Heart right ventricle (tissue), 16 donors: ENCODE data around the gene TRIM14. TPM values are rescaled to one million over a fixed set of nuclear protein-coding genes. Genes with fewer than 3 reads are reported as not detected.
A peak's percentile ranks its signal among the peaks of the same experiment; 100 is the strongest.

ENCODE experiments used
- ATAC-seq, 8 donors: fragments of 200-7000 bp; cut with Tn5 transposase; one replicate each; pipeline ENCODE4 v1.9.1; 2020; ENCODE audit warnings: mild to moderate bottlenecking in 8 of 8, moderate library complexity in 8 of 8, moderate number of reproducible peaks in 1 of 8
- DNase-seq, 2 donors: peaks; one replicate each; pipeline ENCODE4 v3.0.0-alpha.2; 2020
- H3K27ac ChIP-seq, 10 donors: fragments of 200-600 bp; sonication (generic) in 2 of 10; one replicate each; pipeline versions ENCODE4 v1.5.0 to v1.8.0; 2020 to 2022; ENCODE audit warnings: mild to moderate bottlenecking in 3 of 10
- H3K27me3 ChIP-seq, 7 donors: fragments of 200-600 bp; one replicate each; pipeline ENCODE4 v1.8.0; 2021 to 2022; ENCODE audit warnings: mild to moderate bottlenecking in 2 of 7
- H3K36me3 ChIP-seq, 9 donors: fragments of 200-600 bp; sonication (generic) in 1 of 9; one replicate each; pipeline versions ENCODE4 v1.5.0 to v1.8.0; 2020 to 2022; ENCODE audit warnings: mild to moderate bottlenecking in 2 of 9
- H3K4me1 ChIP-seq, 9 donors: fragments of 200-600 bp; sonication (generic) in 1 of 9; one replicate each; pipeline versions ENCODE4 v1.5.0 to v1.8.0; 2020 to 2022; ENCODE audit warnings: mild to moderate bottlenecking in 4 of 9
- H3K4me3 ChIP-seq, 10 donors: fragments of 200-600 bp; sonication (generic) in 2 of 10; one replicate each; pipeline versions ENCODE4 v1.5.0 to v1.8.0; 2020 to 2022; ENCODE audit warnings: mild to moderate bottlenecking in 7 of 10, moderate library complexity in 2 of 10
- H3K9me3 ChIP-seq, 11 donors: fragments of 200-600 bp in 10 of 11; sonication (generic) in 2 of 11; one replicate each; pipeline versions ENCODE4 v1.5.0 to v1.8.0; 2013 to 2022; ENCODE audit warnings: mild to moderate bottlenecking in 2 of 11, control low read depth in 1 of 11, moderate library complexity in 1 of 11
- WGBS, 2 donors: extraction: QIAGEN DNeasy Blood & Tissue Kit; methylation state at CpG; one replicate each; pipeline ENCODE4 v1.1.7; 2013; ENCODE audit warnings: inconsistent platforms in 1 of 2; 5-methylcytosine and 5-hydroxymethylcytosine counted together
- intact Hi-C, 10 donors: fragments of 100-400 bp; cut with DNase I; formaldehyde crosslinking; loops; one replicate each; pipeline versions ENCODE4 v1.11.1 to v1.14.2; 2022
- polyA plus RNA-seq, 2 donors: library from polyadenylated mRNA; stranded (reverse); fragments of 200-250 nt; gene quantifications; one replicate each; pipeline ENCODE4 v1.2.3, GENCODE V29; 2013
- total RNA-seq, 10 donors: library from RNA; stranded (reverse); fragmentation: NEBNext Ultra II Directional in 3 of 10; extraction: Animal tissue kit (Norgen Biotek cat#: 25700) in 3 of 10; gene quantifications; one replicate each; pipeline versions ENCODE4 v1.2.1 to v1.2.4, GENCODE V29; 2021 to 2023
- TF ChIP-seq, protein P1 (sequence below), 9 donors: fragments of 200-600 bp; sonication (generic) in 2 of 9; IDR thresholded peaks; one replicate each; pipeline versions ENCODE4 v1.5.0 to v1.8.0; 2021 to 2022; ENCODE audit warnings: antibody characterized with exemption in 9 of 9, mild to moderate bottlenecking in 5 of 9, moderate library complexity in 1 of 9
- donor health status: Arrhythmogenic right ventricular cardiomyopathy.
- donor health status: ischemic (EF 13 %, LVEDD 7.1; RV severe dilation, severe dysfunction).
- donor health status: healthy with polysubstance abuse.
- donor health status: DM: no; HTN: yes; CAD: no.
- donor health status: DM: no; HTN: no; CAD: no.
- donor health status: ischemic (EF 25% LVEDD 6.9; RV normal size, moderate dysfunction).
- donor health status: ischemic (EF 25% LVEDD 5.7; RV mildly dilated, moderate dysfunction).
- donor health status: healthy.
- donor health status: DM: yes; HTN: yes; CAD: no.
- donor health status: Ischemic cardiomyopathy.
- donor health status: ischemic (EF 35%, LVEDD 5.7; RV mildly dilated, moderate dysfunction).
- donor health status: nonischemic (EF 11% LVEDD 7.7; RV severe dilation, severe dysfunction).
- donor health status: DM: yes; HTN: yes; CAD: no.
- donor health status: PGD.
- donor health status: ischemic (EF 29% LVEDD 5.4; RV normal size, mild dysfunction).
- donor health status: nonischemic (EF 23%, LVEDD 6.1; RV moderate dilation, normal function).

TRIM14 gene
- total and polyA plus RNA-seq, 12 donors, result 0.47 to 11.2 (median 1.6) TPM

DNA sequence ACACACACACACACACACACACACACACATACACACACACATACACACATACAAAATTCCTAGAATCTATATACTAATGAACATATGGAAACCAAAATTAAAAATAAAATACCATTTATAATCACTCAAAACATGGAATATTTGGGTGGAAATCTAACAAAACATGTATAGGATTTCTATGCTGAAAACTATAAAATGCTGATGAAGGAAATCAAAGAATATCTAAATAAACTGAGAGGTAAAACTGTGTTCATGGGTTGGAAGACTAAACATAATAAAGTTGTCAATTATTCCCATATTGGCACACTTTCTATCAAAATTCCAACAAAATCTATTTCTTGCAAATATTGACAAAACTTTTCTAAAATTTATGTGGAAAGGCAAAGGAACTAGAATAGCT is 87.9 kb downstream of the TRIM14 start:
- H3K27me3 ChIP-seq, result no peaks in the 10 kb centered on the region
- no peak for ATAC-seq
- no peak overlapping the region for H3K27ac ChIP-seq
- H3K4me1 ChIP-seq, result peaks cover 0 to 11% (median 6%) of the 10 kb centered on the region in 9 donors
- DNase-seq, result no peak
- no peaks in the 10 kb centered on the region for H3K9me3 ChIP-seq
- TF ChIP-seq, protein P1, sequence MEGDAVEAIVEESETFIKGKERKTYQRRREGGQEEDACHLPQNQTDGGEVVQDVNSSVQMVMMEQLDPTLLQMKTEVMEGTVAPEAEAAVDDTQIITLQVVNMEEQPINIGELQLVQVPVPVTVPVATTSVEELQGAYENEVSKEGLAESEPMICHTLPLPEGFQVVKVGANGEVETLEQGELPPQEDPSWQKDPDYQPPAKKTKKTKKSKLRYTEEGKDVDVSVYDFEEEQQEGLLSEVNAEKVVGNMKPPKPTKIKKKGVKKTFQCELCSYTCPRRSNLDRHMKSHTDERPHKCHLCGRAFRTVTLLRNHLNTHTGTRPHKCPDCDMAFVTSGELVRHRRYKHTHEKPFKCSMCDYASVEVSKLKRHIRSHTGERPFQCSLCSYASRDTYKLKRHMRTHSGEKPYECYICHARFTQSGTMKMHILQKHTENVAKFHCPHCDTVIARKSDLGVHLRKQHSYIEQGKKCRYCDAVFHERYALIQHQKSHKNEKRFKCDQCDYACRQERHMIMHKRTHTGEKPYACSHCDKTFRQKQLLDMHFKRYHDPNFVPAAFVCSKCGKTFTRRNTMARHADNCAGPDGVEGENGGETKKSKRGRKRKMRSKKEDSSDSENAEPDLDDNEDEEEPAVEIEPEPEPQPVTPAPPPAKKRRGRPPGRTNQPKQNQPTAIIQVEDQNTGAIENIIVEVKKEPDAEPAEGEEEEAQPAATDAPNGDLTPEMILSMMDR (IDR thresholded peaks at IDR 0.05), result no peak
- no peaks in the 10 kb centered on the region for H3K36me3 ChIP-seq
- no peak overlapping the region for H3K4me3 ChIP-seq
- intact Hi-C loops, result loop anchor here in 6 of 10 donors (5.0 to 10.0 kb wide), 6 partner anchors 46 to 316 kb away; partner anchors contain the start of genes ANP32B (in 3 of the 6), TBC1D2 (in 1 of the 6) and TRMO (in 1 of the 6)

DNA sequence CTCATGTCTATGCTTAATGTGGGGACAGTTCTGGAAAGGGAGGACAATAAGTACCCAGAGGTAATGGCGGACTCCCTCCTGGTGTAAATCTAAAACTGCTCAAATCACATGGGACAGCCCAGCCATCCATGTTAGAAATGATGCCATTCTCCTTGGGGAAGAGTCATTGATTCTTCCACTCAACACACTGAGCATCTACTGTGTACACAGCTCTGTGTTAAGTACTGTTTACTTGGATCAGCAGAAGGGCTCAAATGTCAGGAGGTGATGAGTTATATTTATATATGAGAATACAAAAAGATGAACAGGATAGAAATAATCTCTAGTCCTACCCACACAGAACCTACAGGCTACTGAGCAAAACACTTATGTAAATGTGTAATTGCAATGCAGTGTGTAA is 94.3 kb downstream of the TRIM14 start:
- Histone ChIP-seq H3K27ac (no peak overlapping the region), H3K36me3 (peaks cover 0 to 8% (median 0%) of the 10 kb centered on the region in 9 donors), H3K9me3 (no peaks in the 10 kb centered on the region), H3K4me3 (no peak overlapping the region), H3K27me3 (no peaks in the 10 kb centered on the region), H3K4me1 (peaks cover 0 to 33% (median 15%) of the 10 kb centered on the region in 9 donors)
- ATAC-seq (no peak), DNase-seq (no peak)
- intact Hi-C loops, result loop anchor here in 1 of 10 donors (10.0 kb wide), 1 partner anchor 90 kb away; the partner anchor contains the start of gene HEMGN
- 96 to 98% methylated on average over 1 of the region's 1 CpG for WGBS, 2 donors
- TF ChIP-seq, protein P1 (IDR thresholded peaks at IDR 0.05), result no peak

DNA sequence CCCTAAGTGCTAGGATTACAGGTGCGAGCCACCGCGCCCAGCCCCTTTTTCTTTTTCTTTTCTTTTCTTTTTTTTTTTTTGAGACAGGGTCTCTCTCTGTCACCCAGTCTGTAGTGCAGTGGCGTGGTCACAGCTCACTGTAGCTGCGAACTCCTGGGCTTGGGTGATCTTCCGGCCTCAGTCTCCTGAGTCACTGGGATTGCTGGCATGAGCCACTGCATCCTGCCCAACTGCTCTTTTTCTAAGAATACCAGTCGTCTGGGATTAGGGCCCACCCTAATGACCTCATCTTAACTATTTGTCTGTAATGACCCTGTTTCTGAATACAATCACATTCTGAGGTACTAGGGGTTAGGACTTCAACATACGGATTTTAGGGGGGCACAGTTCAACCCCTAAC is 96.6 kb downstream of the TRIM14 start:
- TF ChIP-seq, protein P1 (IDR thresholded peaks at IDR 0.05), result no peak
- intact Hi-C loops, result loop anchor here in 1 of 10 donors (10.0 kb wide), 1 partner anchor 88 kb away; the partner anchor contains the start of gene HEMGN
- H3K27me3 ChIP-seq, result no peaks in the 10 kb centered on the region
- H3K4me3 ChIP-seq, result no peak overlapping the region
- DNase-seq (no peak), ATAC-seq (peak in 1 of 8 donors; percentile 16)
- H3K4me1 ChIP-seq, result peaks cover 0 to 45% (median 19%) of the 10 kb centered on the region in 9 donors
- no peaks in the 10 kb centered on the region for H3K9me3 ChIP-seq
- H3K27ac ChIP-seq, result peak overlapping the region in 9 of 10 donors; percentile 36 to 85 (median 70)
- 81 to 84% methylated on average over 8 of the region's 8 CpGs for WGBS, 2 donors
- H3K36me3 ChIP-seq, result peaks cover 0 to 31% (median 8%) of the 10 kb centered on the region in 9 donors

DNA sequence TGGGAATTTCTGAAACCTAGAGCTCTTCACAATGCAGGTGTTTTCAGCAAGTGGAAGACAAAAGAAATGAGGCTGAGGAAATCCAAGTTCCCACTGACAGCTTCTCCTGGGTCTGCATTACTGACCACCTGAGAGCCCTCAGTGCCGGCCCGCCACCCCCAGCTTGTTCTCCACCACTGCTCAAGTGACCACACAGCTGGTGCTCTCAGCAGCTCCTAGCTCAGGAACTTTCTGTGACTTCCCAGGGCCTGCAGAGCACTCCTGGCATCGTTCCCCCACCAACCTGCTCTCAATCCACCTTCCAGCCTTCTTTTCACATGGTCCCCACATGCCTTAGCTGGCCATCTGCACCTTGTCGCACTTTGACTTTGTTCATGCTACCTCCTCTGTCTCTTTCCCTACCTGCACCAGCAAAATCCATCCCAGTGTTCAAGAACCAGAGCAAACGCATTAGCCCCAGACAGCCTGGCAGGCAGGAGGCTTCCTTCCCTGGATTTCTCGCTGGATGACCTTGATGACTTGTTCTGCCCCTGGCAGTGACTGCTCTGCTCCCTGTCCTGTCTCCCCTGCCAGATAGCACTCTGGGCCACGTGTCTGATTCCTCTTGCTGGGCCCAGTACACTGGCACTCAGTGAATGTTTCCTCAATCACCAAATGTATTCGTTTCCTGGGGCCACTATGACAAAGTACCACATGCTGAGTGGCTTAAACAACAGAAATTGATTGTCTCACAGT is 97.5 kb downstream of the TRIM14 start:
- peak; percentile 51 to 64 for DNase-seq
- Histone ChIP-seq H3K4me3 (no peak overlapping the region), H3K9me3 (no peaks in the 10 kb centered on the region), H3K27me3 (no peaks in the 10 kb centered on the region), H3K4me1 (peaks cover 0 to 52% (median 23%) of the 10 kb centered on the region in 9 donors), H3K36me3 (peaks cover 0 to 41% (median 9%) of the 10 kb centered on the region in 9 donors), H3K27ac (peak overlapping the region; percentile 36 to 85 (median 70))
- intact Hi-C loops, result loop anchor here in 1 of 10 donors (10.0 kb wide), 1 partner anchor 87 kb away; the partner anchor contains the start of gene HEMGN
- 58 to 62% methylated on average over 8 of the region's 8 CpGs for WGBS, 2 donors
- TF ChIP-seq, protein P1 (IDR thresholded peaks at IDR 0.05), result no peak
- ATAC-seq, result peak; percentile 81 to 96 (median 90)
